K562 (cell line): Measurements from ENCODE around the gene RPAP2.

Experiments used
- ATF2 ChIP-seq: sonication (generic); formaldehyde crosslinking; IDR thresholded peaks from 2 replicates; pipeline ENCODE4 v1.8.1; 2022; ENCODE audit warnings: missing genetic modification reagents
- CHD1 ChIP-seq: fragments of 200-600 bp; sonication (generic); IDR thresholded peaks from one replicate; pipeline ENCODE4 v1.6.1; 2012; ENCODE audit warnings: mild to moderate bottlenecking, moderate library complexity, low read length, inconsistent platforms
- CHD4 ChIP-seq: fragments of 200-600 bp; sonication (generic); IDR thresholded peaks from 3 replicates; pipeline ENCODE4 v1.6.1; 2012; ENCODE audit warnings: low read depth, mild to moderate bottlenecking, mixed read lengths, low read length, inconsistent platforms; ENCODE audit not compliant: insufficient read depth, insufficient replicate concordance, poor library complexity, severe bottlenecking
- CTCF ChIP-seq, 3 experiments: IDR thresholded peaks in 2 of 3; conservative IDR thresholded peaks in 1 of 3; 2 replicates each; pipeline ENCODE4 v1.5.1; 2011 to 2012; ENCODE audit warnings: low read length in 3 of 3, mild to moderate bottlenecking in 3 of 3, control low read depth in 2 of 3, improper control_type of control experiment in 1 of 3, inconsistent platforms in 1 of 3, low read depth in 1 of 3, mixed read lengths in 1 of 3, moderate library complexity in 1 of 3; ENCODE audit not compliant: insufficient read depth in 2 of 3
- ELF1 ChIP-seq: fragments of 200-800 bp; sonication (Bioruptor generic); IDR thresholded peaks from 2 replicates; pipeline ENCODE4 v1.6.1; 2016; ENCODE audit warnings: missing genetic modification characterization, missing compliant biosample characterization
- EP300 ChIP-seq: IDR thresholded peaks from 2 replicates; pipeline ENCODE4 v1.6.1; 2012; ENCODE audit warnings: low read length, improper control_type of control experiment
- FOS ChIP-seq: IDR thresholded peaks from 3 replicates; pipeline ENCODE4 v1.6.1; 2011; ENCODE audit not compliant: insufficient read length; ENCODE audit errors: extremely low read depth
- FOXM1 ChIP-seq, 2 experiments: fragments of 450-650 bp in 1 of 2; sonication (generic) in 1 of 2; formaldehyde crosslinking in 1 of 2; IDR thresholded peaks; 2 replicates each; pipeline versions ENCODE4 v1.6.1 to v1.9.0; 2017 to 2022; ENCODE audit warnings: low read depth in 2 of 2, mild to moderate bottlenecking in 2 of 2, missing genetic modification reagents in 1 of 2, moderate library complexity in 1 of 2
- JUND ChIP-seq, 2 experiments: IDR thresholded peaks; 2 replicates in 1 of 2; 3 replicates in 1 of 2; pipeline ENCODE4 v1.6.1; 2011; ENCODE audit warnings: borderline replicate concordance in 2 of 2, low read depth in 2 of 2, low read length in 2 of 2, improper control_type of control experiment in 1 of 2, missing biosample characterization in 1 of 2, missing genetic modification characterization in 1 of 2, missing genetic modification reagents in 1 of 2
- SP2 ChIP-seq: IDR thresholded peaks from 2 replicates; pipeline ENCODE4 v1.6.1; 2011; ENCODE audit warnings: mild to moderate bottlenecking, low read depth, low read length, moderate library complexity; ENCODE audit not compliant: poor library complexity, severe bottlenecking; ENCODE audit errors: extremely low read depth
- STAT6 ChIP-seq: sonication (generic); formaldehyde crosslinking; IDR thresholded peaks from 2 replicates; pipeline ENCODE4 v1.8.1; 2023; ENCODE audit warnings: mild to moderate bottlenecking, missing genetic modification reagents
- TF ChIP-seq, protein P1 (sequence below): fragments of 450-650 bp; formaldehyde crosslinking; IDR thresholded peaks from 2 replicates; pipeline ENCODE4 v1.4.0; 2020; ENCODE audit warnings: mild to moderate bottlenecking

DNA sequence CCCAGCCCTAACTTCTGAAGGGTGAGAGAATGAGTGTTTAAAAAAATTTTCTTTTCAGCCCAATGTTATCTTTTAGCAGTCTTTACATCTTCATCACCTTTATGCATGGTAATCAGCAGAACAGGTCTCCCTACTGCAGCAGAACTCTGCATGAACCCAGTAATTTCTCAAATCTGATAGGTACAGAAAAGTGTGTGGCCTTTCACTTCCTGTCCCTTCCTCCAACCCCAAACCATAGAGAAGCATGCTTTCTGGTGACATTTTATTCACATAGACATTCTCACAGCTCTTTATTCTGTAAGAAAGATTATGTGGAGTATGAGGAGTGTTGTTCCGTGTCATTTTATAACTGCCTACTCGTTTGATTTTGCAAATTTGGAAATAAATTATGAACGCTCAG lies 68.6 kb downstream of the RPAP2 start:
- TF ChIP-seq FOS = no peak
- TF ChIP-seq SP2 = no peak
- TF ChIP-seq CHD4 = no peak
- TF ChIP-seq ATF2 (CRISPR knock-in tag) = no peak
- TF ChIP-seq CTCF (IDR thresholded peaks at IDR 0.05 in 2 of 3, conservative IDR thresholded peaks at IDR 0.05 in 1 of 3; ENCODE audit: insufficient read depth in 2 of 3, low read depth in 1 of 3, low read length in 3 of 3) = no peak
- TF ChIP-seq FOXM1 (IDR thresholded peaks at IDR 0.05; ENCODE audit: low read depth) = no peak
- TF ChIP-seq FOXM1 (CRISPR knock-in tag; IDR thresholded peaks at IDR 0.05; ENCODE audit: low read depth) = no peak
- TF ChIP-seq JUND (IDR thresholded peaks at IDR 0.05; ENCODE audit: borderline replicate concordance, low read depth, low read length) = no peak
- TF ChIP-seq JUND (tag; IDR thresholded peaks at IDR 0.05; ENCODE audit: borderline replicate concordance, low read depth, low read length) = no peak
- TF ChIP-seq EP300 = no peak
- TF ChIP-seq STAT6 (CRISPR knock-in tag) = no peak
- TF ChIP-seq ELF1 (tag) = no peak
- TF ChIP-seq, protein P1, sequence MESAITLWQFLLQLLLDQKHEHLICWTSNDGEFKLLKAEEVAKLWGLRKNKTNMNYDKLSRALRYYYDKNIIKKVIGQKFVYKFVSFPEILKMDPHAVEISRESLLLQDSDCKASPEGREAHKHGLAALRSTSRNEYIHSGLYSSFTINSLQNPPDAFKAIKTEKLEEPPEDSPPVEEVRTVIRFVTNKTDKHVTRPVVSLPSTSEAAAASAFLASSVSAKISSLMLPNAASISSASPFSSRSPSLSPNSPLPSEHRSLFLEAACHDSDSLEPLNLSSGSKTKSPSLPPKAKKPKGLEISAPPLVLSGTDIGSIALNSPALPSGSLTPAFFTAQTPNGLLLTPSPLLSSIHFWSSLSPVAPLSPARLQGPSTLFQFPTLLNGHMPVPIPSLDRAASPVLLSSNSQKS = no peak
- TF ChIP-seq CHD1 = no peak
